ENCODE results near the gene RAB3GAP1. TPM values are rescaled to one million over a fixed set of nuclear protein-coding genes. Genes with fewer than 3 reads are reported as not detected.
A peak's percentile ranks its signal among the peaks of the same experiment; 100 is the strongest.

Gene RAB3GAP1
- total RNA-seq, 2 donors from 2014 or later, result 33.3 to 38.9 TPM

- intact Hi-C loops (cut with DNase I), result no loop called here
- DNase-seq (no peak), ATAC-seq (no peak)
These were observed 131.7 kb downstream of the RAB3GAP1 start for GRCh38 chr2:135183822-135184221.

DNA sequence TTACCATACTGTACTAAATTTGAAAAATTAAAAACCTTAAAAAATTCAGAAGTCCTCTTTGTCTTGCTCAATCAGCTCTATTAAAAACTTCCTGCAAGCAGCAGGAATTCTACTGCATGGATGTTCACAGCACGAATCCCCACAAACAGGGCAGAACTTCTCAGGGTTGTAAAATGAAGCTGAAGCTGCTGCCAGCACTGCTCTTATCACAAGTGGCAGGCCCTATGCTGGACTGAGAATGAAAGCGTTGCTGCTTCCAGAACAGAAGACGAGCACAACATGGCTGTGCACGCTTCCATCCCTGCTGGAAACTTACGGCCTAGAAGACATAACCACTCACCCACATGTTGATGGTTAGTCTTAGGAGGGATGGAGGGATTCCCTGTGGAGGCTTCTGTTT lies 134.0 kb downstream of the RAB3GAP1 start:
- no peak for DNase-seq
- peak; percentile 63 to 77 for ATAC-seq
- intact Hi-C loops (cut with DNase I), result no loop called here

GRCh38 chr2:135187270-135187669 lies 135.2 kb downstream of the RAB3GAP1 start:
- no peak for ATAC-seq
- intact Hi-C loops (cut with DNase I), result no loop called here
- DNase-seq, result no peak

- intact Hi-C loops (cut with DNase I), result no loop called here
- ATAC-seq (no peak), DNase-seq (no peak)
These were observed 137.1 kb downstream of the RAB3GAP1 start for GRCh38 chr2:135189148-135189547.

- DNase-seq, result no peak
- intact Hi-C loops (cut with DNase I), result no loop called here
- ATAC-seq, result no peak
These were observed 138.7 kb downstream of the RAB3GAP1 start for GRCh38 chr2:135190799-135191198.

- no peak for DNase-seq
- no peak for ATAC-seq
- intact Hi-C loops (cut with DNase I), result no loop called here
These were observed 146.4 kb downstream of the RAB3GAP1 start for GRCh38 chr2:135198481-135198880.

- DNase-seq (no peak), ATAC-seq (no peak)
- intact Hi-C loops (cut with DNase I), result no loop called here
These were observed 150.7 kb downstream of the RAB3GAP1 start for GRCh38 chr2:135202751-135203150.

GRCh38 chr2:135203944-135204343 lies 151.9 kb downstream of the RAB3GAP1 start:
- no peak for DNase-seq
- intact Hi-C loops (cut with DNase I), result no loop called here
- ATAC-seq, result no peak

GRCh38 chr2:135208016-135208415 lies 155.9 kb downstream of the RAB3GAP1 start:
- intact Hi-C loops (cut with DNase I), result no loop called here
- DNase-seq, result no peak
- ATAC-seq, result no peak

DNA sequence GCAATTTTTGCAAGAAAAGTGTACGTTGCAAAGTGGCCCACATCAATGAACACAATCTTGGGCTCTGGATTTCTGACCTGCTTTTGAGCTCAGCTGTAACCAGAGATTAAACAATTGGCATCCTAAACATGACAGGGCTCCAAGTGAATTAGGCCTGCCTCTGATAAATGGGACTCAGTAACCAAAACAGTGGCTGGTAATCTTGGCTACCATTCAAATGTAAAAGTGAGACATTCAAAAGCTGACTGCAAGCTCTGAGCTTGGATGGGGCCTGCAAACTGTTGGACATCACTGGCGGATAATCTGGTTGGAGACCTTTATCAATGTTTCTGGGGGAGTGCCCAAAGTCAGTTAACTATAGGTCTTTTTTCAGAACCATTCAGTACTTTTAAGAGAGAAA lies 160.7 kb downstream of the RAB3GAP1 start:
- DNase-seq, result no peak
- intact Hi-C loops (cut with DNase I), result no loop called here

DNA sequence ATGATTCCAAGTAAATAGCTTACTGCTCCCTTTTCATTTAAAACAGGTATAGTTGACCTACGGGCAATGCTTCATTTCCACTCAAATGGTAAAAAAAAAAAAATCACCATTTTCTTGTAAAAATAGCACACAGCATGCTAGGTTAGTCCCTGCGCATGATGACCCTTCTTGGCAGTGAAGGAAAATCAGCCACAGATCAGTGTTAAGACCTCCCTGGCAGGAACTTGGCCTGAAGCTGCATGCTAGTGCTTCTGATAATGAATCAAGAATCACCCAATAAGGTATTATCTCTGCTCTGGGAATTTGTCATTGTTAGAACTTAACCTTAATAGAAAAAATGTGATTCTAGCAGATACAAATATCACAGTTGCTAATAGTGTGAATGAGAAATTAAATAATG lies 166.3 kb downstream of the RAB3GAP1 start:
- DNase-seq (no peak), ATAC-seq (no peak)
- intact Hi-C loops (cut with DNase I), result no loop called here

More for the DNA sequence above, 160.7 kb downstream of the RAB3GAP1 start:
- peak; percentile 48 to 50 for ATAC-seq

GRCh38 chr2:135219226-135219625 lies 167.1 kb downstream of the RAB3GAP1 start:
- DNase-seq (no peak), ATAC-seq (no peak)
- intact Hi-C loops (cut with DNase I), result no loop called here

Other genes starting within 250 kb of the RAB3GAP1 start
- gene ACMSD, start 213.7 kb upstream of the RAB3GAP1 start, total RNA-seq, result not detected
- 10 to 100 TPM; 20.3 to 24.2 TPM for gene CCNT2, start 133.5 kb upstream of the RAB3GAP1 start, total RNA-seq
- gene MAP3K19, start 4.8 kb upstream of the RAB3GAP1 start, total RNA-seq, result not detected

Measured in left cardiac atrium (tissue), 4 donors.